K562 (cell line): ENCODE measurements around the gene ZSCAN29. TPM values are rescaled to one million over a fixed set of nuclear protein-coding genes. Genes with fewer than 3 reads are reported as not detected.

Source experiments
- BCL6 ChIP-seq: fragments of 250-450 bp; sonication (Bioruptor Pico); IDR thresholded peaks from 2 replicates; pipeline ENCODE4 v1.4.0; 2020
- CGGBP1 ChIP-seq: fragments of 250-450 bp; sonication (Bioruptor Pico); IDR thresholded peaks from 2 replicates; pipeline ENCODE4 v1.9.0; 2021; ENCODE audit warnings: mild to moderate bottlenecking
- DLX4 ChIP-seq: fragments of 250-450 bp; sonication (Bioruptor Pico); IDR thresholded peaks from 2 replicates; pipeline ENCODE4 v1.6.1; 2021; ENCODE audit warnings: mild to moderate bottlenecking
- DNMT1 ChIP-seq: fragments of 450-650 bp; IDR thresholded peaks from 2 replicates; pipeline ENCODE4 v1.6.1; 2016; ENCODE audit warnings: antibody characterized with exemption, mild to moderate bottlenecking
- ELF2 ChIP-seq: fragments of 250-450 bp; sonication (Bioruptor Pico); IDR thresholded peaks from 2 replicates; pipeline ENCODE4 v1.5.0; 2021; ENCODE audit warnings: mild to moderate bottlenecking
- FIP1L1 ChIP-seq: fragments of 200-400 bp; formaldehyde crosslinking; IDR thresholded peaks from 2 replicates; pipeline ENCODE4 v1.6.1; 2018; ENCODE audit warnings: mild to moderate bottlenecking, low read depth, low read length; ENCODE audit not compliant: poor library complexity, severe bottlenecking
- MEF2A ChIP-seq: IDR thresholded peaks from 2 replicates; pipeline ENCODE4 v1.6.1; 2011; ENCODE audit warnings: low read depth, mild to moderate bottlenecking, low read length, moderate library complexity; ENCODE audit not compliant: control insufficient read depth
- PTTG1 ChIP-seq: fragments of 450-650 bp; IDR thresholded peaks from 2 replicates; pipeline ENCODE4 v1.6.1; 2016; ENCODE audit warnings: low read depth, mild to moderate bottlenecking, missing genetic modification characterization, missing compliant biosample characterization
- ZNF174 ChIP-seq: fragments of 250-450 bp; sonication (Bioruptor Pico); IDR thresholded peaks from 2 replicates; pipeline ENCODE4 v1.4.0; 2020; ENCODE audit warnings: mild to moderate bottlenecking
- ZNF785 ChIP-seq: fragments of 250-450 bp; sonication (Bioruptor Pico); IDR thresholded peaks from 2 replicates; pipeline ENCODE4 v1.4.0; 2020; ENCODE audit warnings: mild to moderate bottlenecking
- ZSCAN32 ChIP-seq: fragments of 450-650 bp; formaldehyde crosslinking; IDR thresholded peaks from 2 replicates; pipeline ENCODE4 v1.4.0; 2020; ENCODE audit warnings: mild to moderate bottlenecking, moderate library complexity
- polyA plus RNA-seq, 8 experiments: library from polyadenylated mRNA; depleted of rRNA in 4 of 8; stranded (reverse) in 5 of 8; unstranded in 3 of 8; fragments of >200 nt; fragmentation: Nextera tagmentation in 2 of 8; fragmentation: Illumina TruSeq in 1 of 8; extraction: Ambion mirVana in 2 of 8; extraction: Trizol in 1 of 8; gene quantifications; 2 replicates each; pipeline versions ENCODE4 v1.2.1 to v1.2.3, GENCODE V29; 2011 to 2014; ENCODE audit warnings: inconsistent platforms in 1 of 8, missing spikeins in 1 of 8
- total RNA-seq, 7 experiments: library from RNA; depleted of rRNA in 6 of 7; stranded (reverse); fragments of >200 nt in 6 of 7; fragmentation: Illumina TruSeq in 2 of 7; extraction: Trizol in 2 of 7; gene quantifications; 2 replicates each; pipeline versions ENCODE4 v1.2.1 to v1.2.3, GENCODE V29; 2011 to 2021; ENCODE audit warnings: low replicate concordance in 1 of 7
- TF ChIP-seq, protein P1 (sequence below): fragments of 450-650 bp; formaldehyde crosslinking; conservative IDR thresholded peaks from 2 replicates; pipeline ENCODE4 v1.4.0; 2022; ENCODE audit warnings: mild to moderate bottlenecking, missing genetic modification characterization
- TF ChIP-seq, protein P2 (sequence below), 2 experiments: fragments of 450-650 bp in 1 of 2; sonication (generic) in 1 of 2; formaldehyde crosslinking in 1 of 2; IDR thresholded peaks; 2 replicates each; pipeline versions ENCODE4 v1.7.1 to v1.9.0; 2016 to 2022; ENCODE audit warnings: inconsistent platforms in 1 of 2, mild to moderate bottlenecking in 1 of 2, missing genetic modification reagents in 1 of 2
- TF ChIP-seq, protein P3 (sequence below): sonication (generic); formaldehyde crosslinking; IDR thresholded peaks from 2 replicates; pipeline ENCODE4 v1.8.0; 2022; ENCODE audit warnings: mild to moderate bottlenecking, missing genetic modification reagents

The ZSCAN29 gene
- total and polyA plus RNA-seq, 9 of the 15 experiments (the other 6 are each of a cell fraction or from before 2014, with no cell fraction given), result 2.5 to 28.6 (median 19.7) TPM

- TF ChIP-seq, protein P1, sequence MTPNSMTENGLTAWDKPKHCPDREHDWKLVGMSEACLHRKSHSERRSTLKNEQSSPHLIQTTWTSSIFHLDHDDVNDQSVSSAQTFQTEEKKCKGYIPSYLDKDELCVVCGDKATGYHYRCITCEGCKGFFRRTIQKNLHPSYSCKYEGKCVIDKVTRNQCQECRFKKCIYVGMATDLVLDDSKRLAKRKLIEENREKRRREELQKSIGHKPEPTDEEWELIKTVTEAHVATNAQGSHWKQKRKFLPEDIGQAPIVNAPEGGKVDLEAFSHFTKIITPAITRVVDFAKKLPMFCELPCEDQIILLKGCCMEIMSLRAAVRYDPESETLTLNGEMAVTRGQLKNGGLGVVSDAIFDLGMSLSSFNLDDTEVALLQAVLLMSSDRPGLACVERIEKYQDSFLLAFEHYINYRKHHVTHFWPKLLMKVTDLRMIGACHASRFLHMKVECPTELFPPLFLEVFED (CRISPR knock-in tag), result no peak
- TF ChIP-seq ELF2 (CRISPR knock-in tag) (0 out of 2 replicates have a peak, but pooled peaks have one; percentile 55), FIP1L1 (peak; percentile 45), DNMT1 (no peak), BCL6 (no peak), MEF2A (no peak), DLX4 (CRISPR knock-in tag) (no peak), PTTG1 (tag) (no peak), CGGBP1 (no peak), ZSCAN32 (CRISPR knock-in tag) (no peak), ZNF174 (CRISPR knock-in tag) (no peak), ZNF785 (no peak)
- TF ChIP-seq, protein P2, sequence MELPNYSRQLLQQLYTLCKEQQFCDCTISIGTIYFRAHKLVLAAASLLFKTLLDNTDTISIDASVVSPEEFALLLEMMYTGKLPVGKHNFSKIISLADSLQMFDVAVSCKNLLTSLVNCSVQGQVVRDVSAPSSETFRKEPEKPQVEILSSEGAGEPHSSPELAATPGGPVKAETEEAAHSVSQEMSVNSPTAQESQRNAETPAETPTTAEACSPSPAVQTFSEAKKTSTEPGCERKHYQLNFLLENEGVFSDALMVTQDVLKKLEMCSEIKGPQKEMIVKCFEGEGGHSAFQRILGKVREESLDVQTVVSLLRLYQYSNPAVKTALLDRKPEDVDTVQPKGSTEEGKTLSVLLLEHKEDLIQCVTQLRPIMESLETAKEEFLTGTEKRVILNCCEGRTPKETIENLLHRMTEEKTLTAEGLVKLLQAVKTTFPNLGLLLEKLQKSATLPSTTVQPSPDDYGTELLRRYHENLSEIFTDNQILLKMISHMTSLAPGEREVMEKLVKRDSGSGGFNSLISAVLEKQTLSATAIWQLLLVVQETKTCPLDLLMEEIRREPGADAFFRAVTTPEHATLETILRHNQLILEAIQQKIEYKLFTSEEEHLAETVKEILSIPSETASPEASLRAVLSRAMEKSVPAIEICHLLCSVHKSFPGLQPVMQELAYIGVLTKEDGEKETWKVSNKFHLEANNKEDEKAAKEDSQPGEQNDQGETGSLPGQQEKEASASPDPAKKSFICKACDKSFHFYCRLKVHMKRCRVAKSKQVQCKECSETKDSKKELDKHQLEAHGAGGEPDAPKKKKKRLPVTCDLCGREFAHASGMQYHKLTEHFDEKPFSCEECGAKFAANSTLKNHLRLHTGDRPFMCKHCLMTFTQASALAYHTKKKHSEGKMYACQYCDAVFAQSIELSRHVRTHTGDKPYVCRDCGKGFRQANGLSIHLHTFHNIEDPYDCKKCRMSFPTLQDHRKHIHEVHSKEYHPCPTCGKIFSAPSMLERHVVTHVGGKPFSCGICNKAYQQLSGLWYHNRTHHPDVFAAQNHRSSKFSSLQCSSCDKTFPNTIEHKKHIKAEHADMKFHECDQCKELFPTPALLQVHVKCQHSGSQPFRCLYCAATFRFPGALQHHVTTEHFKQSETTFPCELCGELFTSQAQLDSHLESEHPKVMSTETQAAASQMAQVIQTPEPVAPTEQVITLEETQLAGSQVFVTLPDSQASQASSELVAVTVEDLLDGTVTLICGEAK (IDR thresholded peaks at IDR 0.05), result peak; percentile 81
- TF ChIP-seq, protein P2 (CRISPR knock-in tag; IDR thresholded peaks at IDR 0.05), result no peak
- TF ChIP-seq, protein P3, sequence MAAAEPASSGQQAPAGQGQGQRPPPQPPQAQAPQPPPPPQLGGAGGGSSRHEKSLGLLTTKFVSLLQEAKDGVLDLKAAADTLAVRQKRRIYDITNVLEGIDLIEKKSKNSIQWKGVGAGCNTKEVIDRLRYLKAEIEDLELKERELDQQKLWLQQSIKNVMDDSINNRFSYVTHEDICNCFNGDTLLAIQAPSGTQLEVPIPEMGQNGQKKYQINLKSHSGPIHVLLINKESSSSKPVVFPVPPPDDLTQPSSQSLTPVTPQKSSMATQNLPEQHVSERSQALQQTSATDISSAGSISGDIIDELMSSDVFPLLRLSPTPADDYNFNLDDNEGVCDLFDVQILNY, result no peak
Observed at GRCh38 chr15:43370975-43371974, at the start of gene ZSCAN29, which contains the start of gene TUBGCP4 (continued).
